LoVo (cell line): ENCODE measurements around the gene TTC28.

ENCODE experiments used
- DNase-seq: peaks from one replicate; pipeline ENCODE4 v3.0.0-alpha.2; 2016; ENCODE audit warnings: low spot score

The TTC28 gene

GRCh38 chr22:28141614-28142013, 538.0 kb downstream of the TTC28 start:
- DNase-seq, result peak; percentile 5

GRCh38 chr22:28139961-28140360, 539.7 kb downstream of the TTC28 start:
- DNase-seq, result no peak

- DNase-seq, result no peak
Observed at GRCh38 chr22:28139516-28139915, 540.1 kb downstream of the TTC28 start.

GRCh38 chr22:28137036-28137435, 542.6 kb downstream of the TTC28 start:
- no peak for DNase-seq

- no peak for DNase-seq
Observed at GRCh38 chr22:28132466-28132865, 547.2 kb downstream of the TTC28 start.

- DNase-seq, result no peak
Observed at GRCh38 chr22:28129319-28129962, 550.2 kb downstream of the TTC28 start.

- DNase-seq, result no peak
Observed at GRCh38 chr22:28128827-28129226, 550.8 kb downstream of the TTC28 start.

GRCh38 chr22:28125799-28126198, 553.8 kb downstream of the TTC28 start:
- no peak for DNase-seq

GRCh38 chr22:28123989-28124766, 555.5 kb downstream of the TTC28 start:
- DNase-seq, result no peak

GRCh38 chr22:28120691-28121592, 558.7 kb downstream of the TTC28 start:
- DNase-seq, result no peak

GRCh38 chr22:28118957-28119631, 560.5 kb downstream of the TTC28 start:
- no peak for DNase-seq

GRCh38 chr22:28116219-28116673, 563.4 kb downstream of the TTC28 start:
- peak; percentile 14 for DNase-seq

- DNase-seq, result no peak
Observed at GRCh38 chr22:28115426-28115825, 564.2 kb downstream of the TTC28 start.

- peak; percentile 33 for DNase-seq
Observed at GRCh38 chr22:28112548-28113043, 567.0 kb downstream of the TTC28 start.

GRCh38 chr22:28112190-28112544, 567.5 kb downstream of the TTC28 start:
- DNase-seq, result no peak

- DNase-seq, result no peak
Observed at GRCh38 chr22:28111501-28112189, 568.0 kb downstream of the TTC28 start.

GRCh38 chr22:28108851-28109250, 570.8 kb downstream of the TTC28 start:
- DNase-seq, result no peak

- DNase-seq, result no peak
Observed at GRCh38 chr22:28106617-28107016, 573.0 kb downstream of the TTC28 start.

GRCh38 chr22:28105988-28106387, 573.7 kb downstream of the TTC28 start:
- DNase-seq, result no peak

- no peak for DNase-seq
Observed at GRCh38 chr22:28105413-28105812, 574.2 kb downstream of the TTC28 start.

GRCh38 chr22:28103596-28103995, 576.0 kb downstream of the TTC28 start:
- DNase-seq, result no peak
